H9 (cell line): ENCODE results near the gene CD47. TPM values are rescaled to one million over a fixed set of nuclear protein-coding genes. Genes with fewer than 3 reads are reported as not detected.

Experiments
- DNase-seq: peaks from one replicate; pipeline ENCODE4 v3.0.0-alpha.2; 2017
- H2AFZ ChIP-seq: one replicate; pipeline ENCODE4 v1.6.1; 2013; ENCODE audit warnings: mild to moderate bottlenecking, low read length, control low read depth, moderate library complexity
- H2AK5ac ChIP-seq: 2 replicates; pipeline ENCODE4 v1.6.1; 2013; ENCODE audit warnings: low read length, control low read depth, mixed read lengths; ENCODE audit not compliant: insufficient read length
- H2BK120ac ChIP-seq: one replicate; pipeline ENCODE4 v1.6.1; 2013; ENCODE audit warnings: low read depth, mild to moderate bottlenecking, low read length, control low read depth, inconsistent platforms; ENCODE audit not compliant: poor library complexity, severe bottlenecking
- H2BK12ac ChIP-seq: 2 replicates; pipeline ENCODE4 v1.6.1; 2013; ENCODE audit warnings: low read length, control low read depth, mixed read lengths, low read depth; ENCODE audit not compliant: insufficient read length
- H2BK15ac ChIP-seq: 2 replicates; pipeline ENCODE4 v1.6.1; 2013; ENCODE audit warnings: low read depth, low read length, control low read depth
- H2BK20ac ChIP-seq: one replicate; pipeline ENCODE4 v1.6.1; 2013; ENCODE audit warnings: low read depth, mild to moderate bottlenecking, low read length, control low read depth, inconsistent platforms; ENCODE audit not compliant: poor library complexity, severe bottlenecking
- H2BK5ac ChIP-seq: 2 replicates; pipeline ENCODE4 v1.6.1; 2013; ENCODE audit warnings: low read length, control low read depth, mixed read lengths; ENCODE audit not compliant: insufficient read length
- H3K14ac ChIP-seq: 2 replicates; pipeline ENCODE4 v1.6.1; 2013; ENCODE audit warnings: low read length, control low read depth; ENCODE audit not compliant: insufficient read depth
- H3K18ac ChIP-seq: 2 replicates; pipeline ENCODE4 v1.6.1; 2013; ENCODE audit warnings: low read depth, mild to moderate bottlenecking, mixed read lengths, low read length, control low read depth; ENCODE audit not compliant: insufficient read length
- H3K23ac ChIP-seq: 2 replicates; pipeline ENCODE4 v1.6.1; 2013; ENCODE audit warnings: low read length, control low read depth, mixed read lengths, low read depth; ENCODE audit not compliant: insufficient read length
- H3K23me2 ChIP-seq: 2 replicates; pipeline ENCODE4 v1.6.1; 2013; ENCODE audit warnings: low read depth, mild to moderate bottlenecking, mixed read lengths, low read length, control low read depth; ENCODE audit not compliant: insufficient read length, poor library complexity, severe bottlenecking
- H3K27ac ChIP-seq: 2 replicates; pipeline ENCODE4 v1.5.1; 2013; ENCODE audit warnings: low read length, control low read depth, mixed read lengths, low read depth; ENCODE audit not compliant: insufficient read length
- H3K27me3 ChIP-seq: 2 replicates; pipeline ENCODE4 v1.6.1; 2013; ENCODE audit warnings: low read length, control low read depth, inconsistent platforms; ENCODE audit not compliant: insufficient read depth
- H3K4ac ChIP-seq: 2 replicates; pipeline ENCODE4 v1.6.1; 2013; ENCODE audit warnings: low read depth, mild to moderate bottlenecking, control low read depth, inconsistent platforms, low read length, moderate library complexity
- H3K4me1 ChIP-seq: 2 replicates; pipeline ENCODE4 v1.6.1; 2013; ENCODE audit warnings: low read length, control low read depth, inconsistent platforms; ENCODE audit not compliant: insufficient read depth
- H3K4me2 ChIP-seq: 2 replicates; pipeline ENCODE4 v1.6.1; 2013; ENCODE audit warnings: low read length, control low read depth, mixed read lengths; ENCODE audit not compliant: insufficient read length, insufficient read depth
- H3K56ac ChIP-seq: 2 replicates; pipeline ENCODE4 v1.6.1; 2013; ENCODE audit warnings: low read depth, mild to moderate bottlenecking, mixed read lengths, low read length, control low read depth; ENCODE audit not compliant: insufficient read length
- H3K79me1 ChIP-seq: 2 replicates; pipeline ENCODE4 v1.6.1; 2013; ENCODE audit warnings: low read depth, mild to moderate bottlenecking, moderate library complexity, low read length, control low read depth, inconsistent platforms; ENCODE audit not compliant: insufficient read depth, poor library complexity, severe bottlenecking
- H3K79me2 ChIP-seq: 2 replicates; pipeline ENCODE4 v1.6.1; 2013; ENCODE audit warnings: low read length, control low read depth, inconsistent platforms; ENCODE audit not compliant: insufficient read depth
- H3K9ac ChIP-seq: 2 replicates; pipeline ENCODE4 v1.6.1; 2013; ENCODE audit warnings: low read length, control low read depth, mixed read lengths; ENCODE audit not compliant: insufficient read length; ENCODE audit errors: extremely low read depth
- H3K9me3 ChIP-seq: one replicate; pipeline ENCODE4 v1.6.1; 2013; ENCODE audit warnings: low read depth, low read length, inconsistent platforms; ENCODE audit not compliant: control insufficient read depth
- H3T11ph ChIP-seq: one replicate; pipeline ENCODE4 v1.6.1; 2013; ENCODE audit warnings: mild to moderate bottlenecking, low read length, control low read depth, inconsistent platforms
- H4K20me1 ChIP-seq: one replicate; pipeline ENCODE4 v1.6.1; 2013; ENCODE audit not compliant: control insufficient read depth, insufficient read length, insufficient read depth
- H4K5ac ChIP-seq: 2 replicates; pipeline ENCODE4 v1.6.1; 2013; ENCODE audit warnings: low read depth, mild to moderate bottlenecking, mixed read lengths, low read length, control low read depth; ENCODE audit not compliant: insufficient read length
- H4K8ac ChIP-seq: replicated peaks from 2 replicates; pipeline ENCODE4 v1.6.1; 2013; ENCODE audit warnings: low read length, control low read depth, mixed read lengths, low read depth; ENCODE audit not compliant: insufficient read length
- H4K91ac ChIP-seq: 2 replicates; pipeline ENCODE4 v1.6.1; 2013; ENCODE audit warnings: low read depth, mild to moderate bottlenecking, moderate library complexity, mixed read lengths, low read length, control low read depth; ENCODE audit not compliant: insufficient read length
- H3K27ac Mint-ChIP-seq, 3 experiments: 2 replicates in 2 of 3; 3 replicates in 1 of 3; pipeline ENCODE4 v1.8.0; 2020 to 2021; ENCODE audit warnings: mixed read lengths in 3 of 3, mild to moderate bottlenecking in 1 of 3, moderate library complexity in 1 of 3
- H3K27me3 Mint-ChIP-seq: 2 replicates; pipeline ENCODE4 v1.8.0; 2021; ENCODE audit warnings: low read depth, mild to moderate bottlenecking, moderate library complexity, mixed read lengths
- H3K36me3 Mint-ChIP-seq, 3 experiments: 2 replicates in 2 of 3; 3 replicates in 1 of 3; pipeline ENCODE4 v1.8.0; 2020 to 2021; ENCODE audit warnings: low read depth in 3 of 3, mixed read lengths in 3 of 3; ENCODE audit not compliant: insufficient read depth in 1 of 3
- H3K4me1 Mint-ChIP-seq, 2 experiments: 2 replicates each; pipeline ENCODE4 v1.8.0; 2020; ENCODE audit warnings: mixed read lengths in 2 of 2
- H3K4me3 Mint-ChIP-seq, 2 experiments: 2 replicates in 1 of 2; 3 replicates in 1 of 2; pipeline ENCODE4 v1.8.0; 2020 to 2021; ENCODE audit warnings: mild to moderate bottlenecking in 2 of 2, mixed read lengths in 2 of 2, moderate library complexity in 1 of 2
- H3K9me3 Mint-ChIP-seq, 2 experiments: 2 replicates in 1 of 2; 3 replicates in 1 of 2; pipeline ENCODE4 v1.8.0; 2020; ENCODE audit warnings: mild to moderate bottlenecking in 2 of 2, mixed read lengths in 2 of 2, moderate library complexity in 1 of 2
- WGBS: extraction: QIAGEN DNeasy Blood & Tissue Kit; methylation state at CpG from one replicate; pipeline ENCODE4 v1.1.7; 2013; ENCODE audit warnings: missing lambda C conversion rate, low lambda C conversion rate, mixed read lengths; ENCODE audit not compliant: insufficient read length; ENCODE audit errors: extremely low coverage; 5-methylcytosine and 5-hydroxymethylcytosine counted together
- total RNA-seq: library from RNA; stranded (reverse); gene quantifications from 2 replicates; pipeline ENCODE4 v1.2.1, GENCODE V29; 2021
- TF ChIP-seq, protein P1 (sequence below): fragments of 200-600 bp; sonication (generic); conservative IDR thresholded peaks from 3 replicates; pipeline ENCODE4 v1.8.0; 2021; ENCODE audit warnings: antibody characterized with exemption, mild to moderate bottlenecking

Gene CD47
- total RNA-seq, 1 experiment from 2014 or later = 15.4 TPM

DNA sequence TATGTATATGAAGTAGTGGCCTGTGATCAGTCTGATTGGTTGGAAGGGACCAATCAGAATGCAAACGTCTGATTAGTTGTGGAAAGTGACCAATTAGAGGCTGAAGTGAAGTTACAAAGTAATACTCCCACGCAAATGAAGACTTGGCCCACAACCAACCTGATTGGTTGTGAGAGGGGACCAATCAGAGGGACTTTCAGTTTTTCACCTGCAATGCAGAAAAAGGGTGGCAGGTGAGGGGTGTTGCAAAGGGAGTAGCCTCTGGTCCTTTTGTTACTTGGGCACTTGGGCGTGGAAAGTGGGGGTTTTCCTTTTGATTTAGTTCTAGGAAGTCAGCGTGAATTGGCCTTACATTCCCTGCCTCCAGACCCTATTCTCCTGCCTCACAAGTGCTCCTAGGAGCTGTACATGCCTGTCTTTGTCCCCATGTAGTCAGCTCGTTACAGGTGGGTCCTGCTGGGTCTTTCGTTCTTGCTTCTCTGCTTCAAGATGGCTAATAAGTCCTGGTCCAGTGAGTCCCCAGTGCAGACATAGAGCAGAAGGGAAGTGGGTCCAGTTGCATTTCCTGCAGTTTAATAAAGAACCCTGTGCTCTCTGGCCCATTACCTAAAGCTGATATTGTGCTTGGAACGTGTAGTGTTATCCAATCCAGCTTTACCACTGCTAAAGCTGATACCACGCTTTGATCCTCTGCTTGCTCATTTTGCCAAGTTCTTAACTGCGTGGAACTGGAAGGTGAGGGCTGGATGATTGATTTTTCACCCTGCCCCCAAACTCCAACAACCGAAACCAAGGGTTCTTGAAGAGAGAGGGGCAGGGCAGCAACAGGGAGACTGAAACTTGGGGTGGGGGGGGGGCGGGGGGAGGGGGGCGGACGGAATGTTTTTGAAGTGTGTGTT is 46.0 kb upstream of the CD47 start:
- Mint-ChIP-seq H3K27ac (no peak overlapping the region), H3K27me3 (no peaks in the 10 kb centered on the region; the same call in 1 of the 2 replicates), H3K4me1 (peaks cover 4 to 12% of the 10 kb centered on the region in 2 experiments), H3K9me3 (no peaks in the 10 kb centered on the region), H3K36me3 (no peaks in the 10 kb centered on the region), H3K4me3 (no peak overlapping the region)
- Histone ChIP-seq H3K27me3 (no peaks in the 10 kb centered on the region), H4K91ac (no peak overlapping the region), H3K23me2 (no peaks in the 10 kb centered on the region), H3T11ph (no peak overlapping the region), H4K8ac (no peak overlapping the region), H3K23ac (no peak overlapping the region), H2BK5ac (no peak overlapping the region), H3K9me3 (no peaks in the 10 kb centered on the region), H3K4me1 (no peaks in the 10 kb centered on the region), H2BK120ac (no peak overlapping the region), H3K4ac (no peak overlapping the region), H2AFZ (peak overlapping the region; percentile 75), H2BK12ac (no peak overlapping the region), H4K5ac (no peak overlapping the region), H3K18ac (no peak overlapping the region), H2BK15ac (no peak overlapping the region), H3K14ac (no peak overlapping the region), H4K20me1 (no peaks in the 10 kb centered on the region), H3K79me2 (no peaks in the 10 kb centered on the region), H3K56ac (no peak overlapping the region), H3K9ac (no peak overlapping the region), H3K79me1 (no peaks in the 10 kb centered on the region), H3K4me2 (no peak overlapping the region), H2BK20ac (no peak overlapping the region), H2AK5ac (no peak overlapping the region), H3K27ac (no peak overlapping the region)
- WGBS = no CpG with 5 or more reads among the region's 13 CpGs
- TF ChIP-seq, protein P1, sequence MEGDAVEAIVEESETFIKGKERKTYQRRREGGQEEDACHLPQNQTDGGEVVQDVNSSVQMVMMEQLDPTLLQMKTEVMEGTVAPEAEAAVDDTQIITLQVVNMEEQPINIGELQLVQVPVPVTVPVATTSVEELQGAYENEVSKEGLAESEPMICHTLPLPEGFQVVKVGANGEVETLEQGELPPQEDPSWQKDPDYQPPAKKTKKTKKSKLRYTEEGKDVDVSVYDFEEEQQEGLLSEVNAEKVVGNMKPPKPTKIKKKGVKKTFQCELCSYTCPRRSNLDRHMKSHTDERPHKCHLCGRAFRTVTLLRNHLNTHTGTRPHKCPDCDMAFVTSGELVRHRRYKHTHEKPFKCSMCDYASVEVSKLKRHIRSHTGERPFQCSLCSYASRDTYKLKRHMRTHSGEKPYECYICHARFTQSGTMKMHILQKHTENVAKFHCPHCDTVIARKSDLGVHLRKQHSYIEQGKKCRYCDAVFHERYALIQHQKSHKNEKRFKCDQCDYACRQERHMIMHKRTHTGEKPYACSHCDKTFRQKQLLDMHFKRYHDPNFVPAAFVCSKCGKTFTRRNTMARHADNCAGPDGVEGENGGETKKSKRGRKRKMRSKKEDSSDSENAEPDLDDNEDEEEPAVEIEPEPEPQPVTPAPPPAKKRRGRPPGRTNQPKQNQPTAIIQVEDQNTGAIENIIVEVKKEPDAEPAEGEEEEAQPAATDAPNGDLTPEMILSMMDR = no peak
- DNase-seq = no peak
